ENCODE data around the gene RAB38. TPM values are rescaled to one million over a fixed set of nuclear protein-coding genes. Genes with fewer than 3 reads are reported as not detected.

RAB38 gene
- total RNA-seq, 4 donors from 2014 or later: 0.59 to 5.1 (median 2.5) TPM

GRCh38 chr11:88115828-88116755 is 59.2 kb downstream of the RAB38 start:
- TF ChIP-seq POLR2A (IDR thresholded peaks at IDR 0.05): no peak

GRCh38 chr11:88114486-88115045 is 60.7 kb downstream of the RAB38 start:
- no peaks in the 10 kb centered on the region for H3K9me3 ChIP-seq
- H3K27ac ChIP-seq: no peak overlapping the region
- H3K4me1 ChIP-seq: no peaks in the 10 kb centered on the region
- TF ChIP-seq EP300 (IDR thresholded peaks at IDR 0.05) (no peak), CTCF (IDR thresholded peaks at IDR 0.05) (no peak), POLR2A (IDR thresholded peaks at IDR 0.05) (no peak)
- H3K4me3 ChIP-seq: no peak overlapping the region
- H3K27me3 ChIP-seq: no peaks in the 10 kb centered on the region
- peaks cover 0 to 30% (median 0%) of the 10 kb centered on the region in 3 donors for H3K36me3 ChIP-seq
- 44 to 53% methylated on average over 1 of the region's 1 CpG for WGBS, 2 donors
- no peak for DNase-seq (ENCODE audit: low spot score in 2 of 2)

More at GRCh38 chr11:88115828-88116755, 59.2 kb downstream of the RAB38 start:
- no peak overlapping the region for H3K4me3 ChIP-seq
- no peaks in the 10 kb centered on the region for H3K9me3 ChIP-seq
- no peaks in the 10 kb centered on the region for H3K4me1 ChIP-seq
- H3K36me3 ChIP-seq: peaks cover 0 to 15% (median 0%) of the 10 kb centered on the region in 3 donors
- 73% methylated on average over 6 of the region's 6 CpGs for WGBS, 2 donors
- no peak overlapping the region for H3K27ac ChIP-seq
- no peaks in the 10 kb centered on the region for H3K27me3 ChIP-seq
- DNase-seq (ENCODE audit: low spot score in 2 of 2): no peak

- WGBS, 2 donors: 67 to 77% methylated on average over 5 of the region's 5 CpGs
- H3K4me1 ChIP-seq: no peaks in the 10 kb centered on the region
- peaks cover 0 to 26% (median 0%) of the 10 kb centered on the region in 3 donors for H3K36me3 ChIP-seq
Measured at GRCh38 chr11:88106666-88107065, 68.6 kb downstream of the RAB38 start.

GRCh38 chr11:88105951-88106350 is 69.3 kb downstream of the RAB38 start:
- Histone ChIP-seq H3K27me3 (no peaks in the 10 kb centered on the region), H3K27ac (no peak overlapping the region), H3K36me3 (peaks cover 0 to 20% (median 0%) of the 10 kb centered on the region in 3 donors), H3K4me3 (no peak overlapping the region), H3K9me3 (peaks cover 0 to 15% (median 1%) of the 10 kb centered on the region in 4 donors), H3K4me1 (no peaks in the 10 kb centered on the region)
- DNase-seq (ENCODE audit: low spot score in 2 of 2): no peak
- TF ChIP-seq CTCF (IDR thresholded peaks at IDR 0.05) (no peak), EP300 (IDR thresholded peaks at IDR 0.05) (no peak), POLR2A (IDR thresholded peaks at IDR 0.05) (no peak)
- WGBS, 2 donors: 57 to 62% methylated on average over 2 of the region's 2 CpGs

More at GRCh38 chr11:88106666-88107065, 68.6 kb downstream of the RAB38 start:
- no peak for DNase-seq (ENCODE audit: low spot score in 2 of 2)
- Histone ChIP-seq H3K27ac (no peak overlapping the region), H3K27me3 (no peaks in the 10 kb centered on the region), H3K9me3 (peaks cover 0 to 15% (median 1%) of the 10 kb centered on the region in 4 donors), H3K4me3 (no peak overlapping the region)
- TF ChIP-seq EP300 (IDR thresholded peaks at IDR 0.05): no peak
- no peak for TF ChIP-seq POLR2A (IDR thresholded peaks at IDR 0.05)
- no peak for TF ChIP-seq CTCF (IDR thresholded peaks at IDR 0.05)

GRCh38 chr11:88105526-88105925 is 69.7 kb downstream of the RAB38 start:
- H3K9me3 ChIP-seq: peaks cover 0 to 15% (median 1%) of the 10 kb centered on the region in 4 donors
- TF ChIP-seq CTCF (IDR thresholded peaks at IDR 0.05): no peak
- no peak for TF ChIP-seq EP300 (IDR thresholded peaks at IDR 0.05)
- TF ChIP-seq POLR2A (IDR thresholded peaks at IDR 0.05): no peak
- no peak for DNase-seq (ENCODE audit: low spot score in 2 of 2)
- no peak overlapping the region for H3K4me3 ChIP-seq
- H3K27me3 ChIP-seq: no peaks in the 10 kb centered on the region
- H3K27ac ChIP-seq: no peak overlapping the region
- 46 to 74% methylated on average over 1 of the region's 1 CpG for WGBS, 2 donors
- H3K36me3 ChIP-seq: peaks cover 0 to 15% (median 0%) of the 10 kb centered on the region in 3 donors
- H3K4me1 ChIP-seq: no peaks in the 10 kb centered on the region

Data from tibial nerve (tissue), 4 donors.